Keratinocyte (primary cell): ENCODE data around the gene DPP8.

Experiments used
- EZH2 ChIP-seq: IDR thresholded peaks from one replicate; pipeline ENCODE4 v1.6.1; 2012; ENCODE audit warnings: inconsistent platforms, mild to moderate bottlenecking, low read length, moderate library complexity
- TF ChIP-seq, protein P1 (sequence below), 3 experiments: IDR thresholded peaks in 1 of 3; conservative IDR thresholded peaks in 1 of 3; optimal IDR thresholded peaks in 1 of 3; 2 replicates in 2 of 3; 3 replicates in 1 of 3; pipeline versions ENCODE3 to v1.5.1; 2011; ENCODE audit warnings: low read length in 3 of 3, mild to moderate bottlenecking in 3 of 3, moderate library complexity in 2 of 3, control low read depth in 1 of 3, inconsistent platforms in 1 of 3; ENCODE audit not compliant: insufficient read depth in 2 of 3; ENCODE audit errors: extremely low read depth in 1 of 3

DNA sequence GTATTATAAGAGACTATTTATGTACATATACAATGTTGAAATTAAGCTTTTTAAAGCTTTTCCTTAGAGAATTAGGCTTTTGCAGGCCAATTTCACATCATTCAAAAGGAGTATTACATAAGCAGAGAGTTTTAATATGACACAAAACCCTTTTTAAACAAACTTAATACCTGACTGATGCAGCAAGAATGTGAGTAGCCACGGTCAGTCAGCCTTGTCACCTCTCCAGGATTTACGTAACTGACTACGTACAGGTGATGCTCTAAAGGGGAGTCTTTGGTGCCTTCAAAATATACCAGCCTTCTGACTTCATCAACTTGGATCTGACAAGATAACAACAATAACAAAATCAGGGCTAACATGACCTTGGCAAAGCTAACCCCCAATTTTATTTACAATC is 50.6 kb downstream of the DPP8 start:
- TF ChIP-seq, protein P1, sequence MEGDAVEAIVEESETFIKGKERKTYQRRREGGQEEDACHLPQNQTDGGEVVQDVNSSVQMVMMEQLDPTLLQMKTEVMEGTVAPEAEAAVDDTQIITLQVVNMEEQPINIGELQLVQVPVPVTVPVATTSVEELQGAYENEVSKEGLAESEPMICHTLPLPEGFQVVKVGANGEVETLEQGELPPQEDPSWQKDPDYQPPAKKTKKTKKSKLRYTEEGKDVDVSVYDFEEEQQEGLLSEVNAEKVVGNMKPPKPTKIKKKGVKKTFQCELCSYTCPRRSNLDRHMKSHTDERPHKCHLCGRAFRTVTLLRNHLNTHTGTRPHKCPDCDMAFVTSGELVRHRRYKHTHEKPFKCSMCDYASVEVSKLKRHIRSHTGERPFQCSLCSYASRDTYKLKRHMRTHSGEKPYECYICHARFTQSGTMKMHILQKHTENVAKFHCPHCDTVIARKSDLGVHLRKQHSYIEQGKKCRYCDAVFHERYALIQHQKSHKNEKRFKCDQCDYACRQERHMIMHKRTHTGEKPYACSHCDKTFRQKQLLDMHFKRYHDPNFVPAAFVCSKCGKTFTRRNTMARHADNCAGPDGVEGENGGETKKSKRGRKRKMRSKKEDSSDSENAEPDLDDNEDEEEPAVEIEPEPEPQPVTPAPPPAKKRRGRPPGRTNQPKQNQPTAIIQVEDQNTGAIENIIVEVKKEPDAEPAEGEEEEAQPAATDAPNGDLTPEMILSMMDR (optimal IDR thresholded peaks at IDR 0.05 in 1 of 3, IDR thresholded peaks at IDR 0.05 in 1 of 3, conservative IDR thresholded peaks at IDR 0.05 in 1 of 3; ENCODE audit: extremely low read depth in 1 of 3, insufficient read depth in 2 of 3, low read length in 3 of 3): no peak
- no peak for TF ChIP-seq EZH2
